ENCODE measurements around the gene L3MBTL4. TPM values are rescaled to one million over a fixed set of nuclear protein-coding genes. Genes with fewer than 3 reads are reported as not detected.

The L3MBTL4 gene
- total RNA-seq, 1 experiment from 2014 or later = 0.87 TPM

GRCh38 chr18:5979176-5979888, 435.4 kb downstream of the L3MBTL4 start:
- Histone ChIP-seq H3K27me3 (ENCODE audit: control insufficient read depth, insufficient read depth, low read length) (no peaks in the 10 kb centered on the region), H3K27ac (ENCODE audit: low read length) (no peak overlapping the region), H3K4me1 (ENCODE audit: control insufficient read depth, insufficient read depth, low read length) (no peaks in the 10 kb centered on the region), H3K36me3 (ENCODE audit: control insufficient read depth, insufficient read depth, low read length) (no peaks in the 10 kb centered on the region), H3K9me3 (ENCODE audit: control insufficient read depth, insufficient read depth, low read depth, low read length) (no peaks in the 10 kb centered on the region), H3K4me3 (ENCODE audit: low read depth in 2 of 2, low read length in 2 of 2) (no peak overlapping the region)
- in situ Hi-C loops (cut with HindIII; ENCODE audit: low pct_unique_long_range_greater_than_20kb, low sequenced_read_pairs) = no loop called here
- ChIA-PET POLR2A (interaction anchor here (0.5 kb wide), 1 partner anchor 9 kb away, joined by 3 read pairs; no protein-coding TSS in a partner anchor), CTCF (no interaction called here)
- TF ChIP-seq TCF7L2 (IDR thresholded peaks at IDR 0.05; ENCODE audit: low read depth, low read length) (no peak), POLR2AphosphoS5 (IDR thresholded peaks at IDR 0.05; ENCODE audit: low read depth, low read length) (no peak), CTCF (IDR thresholded peaks at IDR 0.05) (no peak), REST (IDR thresholded peaks at IDR 0.05; ENCODE audit: insufficient read depth in 1 of 2, low read depth in 2 of 2, low read length in 1 of 2) (no peak), SIN3A (IDR thresholded peaks at IDR 0.05; ENCODE audit: borderline replicate concordance, insufficient read depth, low read depth, low read length) (no peak)
- BruUV-seq (replicated peaks) = no TSS peak
- intact Hi-C loops (cut with micrococcal nuclease; ENCODE audit: unreplicated experiment) = no loop called here
- ATAC-seq = no peak
- no peak for DNase-seq (ENCODE audit: low read depth, low spot score)

GRCh38 chr18:5977022-5977421, 437.7 kb downstream of the L3MBTL4 start:
- in situ Hi-C loops (cut with HindIII; ENCODE audit: low pct_unique_long_range_greater_than_20kb, low sequenced_read_pairs) = no loop called here
- no peak for ATAC-seq

More at GRCh38 chr18:5977022-5977421, 437.7 kb downstream of the L3MBTL4 start:
- POLR2A ChIA-PET = no interaction called here
- TF ChIP-seq CTCF (IDR thresholded peaks at IDR 0.05) (no peak), TCF7L2 (IDR thresholded peaks at IDR 0.05; ENCODE audit: low read depth, low read length) (no peak), SIN3A (IDR thresholded peaks at IDR 0.05; ENCODE audit: borderline replicate concordance, insufficient read depth, low read depth, low read length) (no peak), REST (IDR thresholded peaks at IDR 0.05; ENCODE audit: insufficient read depth in 1 of 2, low read depth in 2 of 2, low read length in 1 of 2) (no peak), POLR2AphosphoS5 (IDR thresholded peaks at IDR 0.05; ENCODE audit: low read depth, low read length) (no peak)
- Histone ChIP-seq H3K27ac (ENCODE audit: low read length) (no peak overlapping the region), H3K36me3 (ENCODE audit: control insufficient read depth, insufficient read depth, low read length) (no peaks in the 10 kb centered on the region), H3K27me3 (ENCODE audit: control insufficient read depth, insufficient read depth, low read length) (no peaks in the 10 kb centered on the region), H3K4me3 (ENCODE audit: low read depth in 2 of 2, low read length in 2 of 2) (no peak overlapping the region), H3K9me3 (ENCODE audit: control insufficient read depth, insufficient read depth, low read depth, low read length) (no peaks in the 10 kb centered on the region), H3K4me1 (ENCODE audit: control insufficient read depth, insufficient read depth, low read length) (no peaks in the 10 kb centered on the region)
- DNase-seq (ENCODE audit: low read depth, low spot score) = no peak
- intact Hi-C loops (cut with micrococcal nuclease; ENCODE audit: unreplicated experiment) = no loop called here
- CTCF ChIA-PET = no interaction called here
- BruUV-seq (replicated peaks) = no TSS peak

Measured in Panc1 (cell line).